Measurements from ENCODE around the gene NCMAP.

NCMAP gene

DNA sequence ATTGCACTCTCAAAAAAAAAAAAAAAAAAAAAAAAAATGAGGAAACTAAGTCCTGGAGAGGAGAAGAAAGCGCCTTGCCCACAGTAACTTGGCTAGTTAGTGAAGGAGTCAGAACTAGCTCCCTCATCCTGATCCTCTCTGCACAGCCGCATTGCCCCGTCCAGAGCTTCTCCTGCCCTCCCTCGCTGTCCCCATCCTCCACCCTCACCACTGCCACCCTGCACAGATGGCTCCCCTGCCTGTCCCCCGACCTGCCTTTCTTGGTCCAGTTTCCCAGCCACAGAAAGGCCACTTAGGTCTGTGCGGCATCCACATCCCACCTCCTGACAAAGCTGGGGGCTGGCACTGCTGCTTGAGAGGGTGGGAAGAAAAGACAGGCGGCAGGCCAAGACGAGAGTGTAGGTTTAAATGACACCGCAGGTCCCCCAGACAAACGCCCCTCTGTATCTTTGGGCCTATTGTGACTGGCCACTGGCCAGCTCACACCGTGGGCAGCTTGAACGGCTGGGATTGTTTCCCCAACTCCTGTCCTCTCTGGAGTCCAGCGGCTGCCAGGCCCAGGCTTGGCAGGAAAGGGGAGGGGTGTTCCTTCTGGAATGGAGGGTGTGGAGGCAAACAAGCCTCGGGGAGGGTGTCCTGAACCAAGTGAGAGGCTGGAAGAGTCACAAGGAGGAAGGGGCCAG lies 20.2 kb downstream of the NCMAP start:
- Mint-ChIP-seq H3K4me1 (peaks cover 10% of the 10 kb centered on the region), H3K9me3 (no peaks in the 10 kb centered on the region), H3K36me3 (no peaks in the 10 kb centered on the region), H3K27ac (no peak overlapping the region), H3K4me3 (no peak overlapping the region)
- DNase-seq (ENCODE audit: low spot score in 2 of 2) (no peak), ATAC-seq (no peak)

DNA sequence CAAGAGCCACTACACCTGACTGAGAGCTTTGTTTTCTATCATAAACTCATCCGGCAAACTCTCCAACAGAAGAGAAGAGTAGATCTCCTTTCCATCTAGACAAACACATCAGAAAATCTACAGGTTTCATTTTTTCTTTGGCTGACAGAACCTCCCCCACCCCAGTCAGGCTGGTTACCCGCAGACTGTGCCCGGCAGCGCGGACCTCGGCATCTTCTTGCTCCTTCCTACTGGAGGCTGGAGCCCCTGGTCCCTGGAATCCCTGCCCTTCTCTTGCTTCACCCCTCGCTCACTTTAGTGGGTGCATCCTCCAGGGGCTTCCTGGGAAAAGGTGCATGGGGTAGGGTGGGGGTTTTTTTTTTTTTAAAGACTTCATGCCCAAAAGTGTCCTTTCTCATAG lies 23.0 kb downstream of the NCMAP start:
- no peaks in the 10 kb centered on the region for H3K9me3 Mint-ChIP-seq
- H3K4me1 Mint-ChIP-seq = no peaks in the 10 kb centered on the region
- H3K27ac Mint-ChIP-seq = no peak overlapping the region
- no peaks in the 10 kb centered on the region for H3K36me3 Mint-ChIP-seq
- DNase-seq (ENCODE audit: low spot score in 2 of 2) = no peak
- no peak overlapping the region for H3K4me3 Mint-ChIP-seq
- no peak for ATAC-seq

DNA sequence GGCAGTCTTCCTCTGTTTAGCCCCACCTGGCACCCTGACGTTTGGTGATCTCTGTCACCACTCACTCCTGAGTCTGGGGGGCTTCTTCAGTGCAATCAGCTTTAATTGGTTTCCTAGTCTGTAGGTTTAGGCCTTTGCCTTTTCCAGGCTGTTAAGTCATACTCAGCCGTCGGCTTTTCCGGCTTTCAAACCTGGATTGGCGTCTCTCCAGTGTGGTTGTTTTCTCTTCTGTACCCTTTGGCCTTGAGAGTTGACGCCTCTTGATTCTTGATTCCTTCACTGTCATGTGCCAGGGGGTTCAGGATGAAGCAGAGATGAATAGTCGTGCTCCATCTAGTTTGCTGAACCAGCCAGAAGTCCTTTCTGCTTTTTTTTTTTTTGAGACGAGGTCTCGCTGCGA lies 24.9 kb downstream of the NCMAP start:
- no peak for ATAC-seq
- Mint-ChIP-seq H3K4me3 (no peak overlapping the region), H3K4me1 (no peaks in the 10 kb centered on the region), H3K27ac (no peak overlapping the region), H3K36me3 (no peaks in the 10 kb centered on the region), H3K9me3 (no peaks in the 10 kb centered on the region)
- DNase-seq (ENCODE audit: low spot score in 2 of 2) = no peak

DNA sequence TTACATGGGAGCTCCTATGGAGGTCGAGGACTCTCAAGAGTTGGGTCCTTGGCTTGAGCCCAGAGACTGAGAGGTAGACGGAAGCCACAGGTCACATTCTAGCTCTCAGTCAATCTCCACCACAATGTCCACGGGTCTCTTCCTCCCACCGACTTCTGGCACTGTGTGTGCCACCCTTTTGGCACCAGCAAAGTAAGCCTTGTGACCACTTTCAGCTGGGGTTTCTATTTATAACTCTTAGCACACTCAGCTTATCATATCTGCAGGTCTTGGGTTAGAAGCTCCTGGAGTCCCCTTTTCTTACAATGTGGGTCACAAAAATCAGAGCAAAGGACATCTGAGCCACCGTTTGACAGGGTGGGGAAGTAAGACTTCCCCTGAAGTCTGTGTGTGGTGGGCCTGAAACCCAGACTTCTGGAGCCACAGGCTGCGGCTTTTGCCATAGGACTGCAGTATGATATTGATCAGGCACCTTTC lies 28.3 kb downstream of the NCMAP start:
- no peaks in the 10 kb centered on the region for H3K9me3 Mint-ChIP-seq
- ATAC-seq = peak; percentile 24
- no peaks in the 10 kb centered on the region for H3K36me3 Mint-ChIP-seq
- no peak overlapping the region for H3K27ac Mint-ChIP-seq
- DNase-seq (ENCODE audit: low spot score in 2 of 2) = no peak
- H3K4me1 Mint-ChIP-seq = no peaks in the 10 kb centered on the region
- H3K4me3 Mint-ChIP-seq = no peak overlapping the region

DNA sequence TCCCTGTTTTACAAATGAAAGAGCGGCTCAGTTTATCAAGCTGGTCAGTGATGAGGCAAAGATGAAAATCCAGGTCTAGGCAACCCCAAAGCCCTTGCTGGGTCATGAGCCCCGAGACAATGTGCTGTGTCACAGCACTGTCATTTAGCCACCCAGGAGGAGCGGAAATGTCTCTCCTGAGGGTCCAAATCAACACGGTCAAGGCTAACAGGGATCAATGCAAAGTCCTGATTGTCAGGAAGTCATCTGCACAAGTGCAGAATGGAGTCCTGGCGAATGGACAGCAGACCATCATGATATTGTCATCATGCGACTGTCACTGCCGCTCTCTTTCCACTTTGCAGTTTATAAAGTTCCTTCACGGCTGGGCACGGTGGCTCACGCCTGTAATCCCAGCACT lies 30.2 kb downstream of the NCMAP start:
- Mint-ChIP-seq H3K4me3 (no peak overlapping the region), H3K36me3 (no peaks in the 10 kb centered on the region), H3K27ac (no peak overlapping the region), H3K9me3 (no peaks in the 10 kb centered on the region), H3K4me1 (no peaks in the 10 kb centered on the region)
- ATAC-seq (no peak), DNase-seq (ENCODE audit: low spot score in 2 of 2) (no peak)

DNA sequence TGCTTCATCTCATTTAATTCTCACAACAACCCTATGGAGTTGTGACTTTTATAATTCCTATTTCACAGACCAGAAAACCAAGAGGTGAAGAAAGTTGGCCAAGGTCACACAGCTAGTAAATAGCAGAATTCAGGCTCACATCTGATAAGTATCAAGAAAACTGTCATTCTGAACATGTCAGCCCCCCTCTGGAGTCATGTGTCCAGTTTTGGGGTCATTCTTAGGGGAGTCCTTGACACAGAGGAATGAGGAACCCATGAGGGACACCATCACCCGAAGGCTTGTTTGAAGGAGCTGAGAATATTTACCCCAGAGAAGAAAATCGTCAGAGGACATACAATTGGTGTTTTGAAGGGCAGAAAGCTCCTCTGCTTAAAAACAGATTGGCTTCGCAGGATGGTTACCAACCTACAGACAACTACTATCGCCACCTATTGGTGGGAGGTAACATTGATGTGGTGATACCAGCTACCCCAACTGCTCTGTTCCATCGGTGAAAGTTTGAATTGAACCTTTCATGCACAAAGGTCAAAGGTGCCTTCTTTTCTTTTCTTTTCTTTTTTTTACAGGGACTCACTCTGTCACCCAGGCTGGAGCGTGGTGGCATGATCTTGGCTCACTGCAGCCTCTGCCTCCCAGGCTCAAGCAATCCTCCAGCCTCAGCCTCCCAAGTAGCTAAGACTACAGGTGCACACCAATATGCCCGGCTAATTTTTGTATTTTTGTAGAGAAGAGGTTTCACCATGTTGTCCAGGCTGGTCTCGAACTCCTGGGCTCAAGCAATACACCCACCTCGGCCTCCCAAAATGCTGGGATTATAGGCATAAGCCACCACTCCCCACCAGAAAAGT lies 31.3 kb downstream of the NCMAP start:
- DNase-seq (ENCODE audit: low spot score in 2 of 2) (peak; percentile 30 to 65), ATAC-seq (peak; percentile 89)
- H3K4me3 Mint-ChIP-seq = no peak overlapping the region
- H3K9me3 Mint-ChIP-seq = no peaks in the 10 kb centered on the region
- no peak overlapping the region for H3K27ac Mint-ChIP-seq
- H3K4me1 Mint-ChIP-seq = no peaks in the 10 kb centered on the region
- no peaks in the 10 kb centered on the region for H3K36me3 Mint-ChIP-seq

DNA sequence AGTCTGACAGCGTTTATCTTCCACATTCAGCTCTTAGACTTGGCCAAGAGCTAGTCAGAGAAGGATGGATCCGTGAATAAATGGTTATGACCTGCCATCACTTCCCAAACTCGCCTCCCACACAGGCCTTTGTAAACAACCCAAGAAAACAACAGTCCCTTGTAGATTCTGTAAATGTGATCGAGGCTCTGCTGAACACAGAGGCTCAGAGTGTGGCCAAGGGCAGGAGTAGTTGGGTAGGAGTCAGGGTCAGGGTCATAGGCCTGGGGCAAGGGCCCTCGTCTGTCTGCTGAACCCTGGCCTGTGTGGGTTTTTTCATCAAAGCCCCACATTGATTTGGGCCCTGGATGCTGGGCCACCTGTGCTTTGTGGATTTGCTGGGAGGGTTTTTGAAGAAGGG lies 32.7 kb downstream of the NCMAP start:
- no peaks in the 10 kb centered on the region for H3K36me3 Mint-ChIP-seq
- no peak overlapping the region for H3K4me3 Mint-ChIP-seq
- ATAC-seq = no peak
- no peaks in the 10 kb centered on the region for H3K9me3 Mint-ChIP-seq
- no peaks in the 10 kb centered on the region for H3K4me1 Mint-ChIP-seq
- no peak overlapping the region for H3K27ac Mint-ChIP-seq
- no peak for DNase-seq (ENCODE audit: low spot score in 2 of 2)

DNA sequence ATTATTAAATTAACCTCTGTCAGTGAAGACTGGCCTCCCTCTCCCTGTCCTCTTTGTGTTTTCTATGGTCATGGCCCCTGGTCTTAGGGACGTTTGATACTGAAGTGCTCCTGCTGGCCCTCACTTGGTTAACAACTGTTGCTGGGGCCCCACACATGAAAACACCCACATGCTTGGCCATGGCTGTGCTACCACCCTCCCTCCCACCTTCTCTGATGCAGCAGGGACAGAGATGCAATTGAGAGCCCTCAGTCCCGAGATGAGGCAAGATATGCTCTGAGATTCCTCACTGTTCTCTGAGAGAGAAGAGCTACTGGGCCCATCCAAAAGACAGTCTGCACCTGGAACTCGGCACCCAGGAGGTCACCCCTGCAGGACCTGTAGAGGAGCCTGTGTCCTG lies 33.3 kb downstream of the NCMAP start:
- Mint-ChIP-seq H3K27ac (no peak overlapping the region), H3K36me3 (no peaks in the 10 kb centered on the region), H3K4me1 (no peaks in the 10 kb centered on the region), H3K9me3 (no peaks in the 10 kb centered on the region), H3K4me3 (no peak overlapping the region)
- ATAC-seq (no peak), DNase-seq (ENCODE audit: low spot score in 2 of 2) (no peak)

DNA sequence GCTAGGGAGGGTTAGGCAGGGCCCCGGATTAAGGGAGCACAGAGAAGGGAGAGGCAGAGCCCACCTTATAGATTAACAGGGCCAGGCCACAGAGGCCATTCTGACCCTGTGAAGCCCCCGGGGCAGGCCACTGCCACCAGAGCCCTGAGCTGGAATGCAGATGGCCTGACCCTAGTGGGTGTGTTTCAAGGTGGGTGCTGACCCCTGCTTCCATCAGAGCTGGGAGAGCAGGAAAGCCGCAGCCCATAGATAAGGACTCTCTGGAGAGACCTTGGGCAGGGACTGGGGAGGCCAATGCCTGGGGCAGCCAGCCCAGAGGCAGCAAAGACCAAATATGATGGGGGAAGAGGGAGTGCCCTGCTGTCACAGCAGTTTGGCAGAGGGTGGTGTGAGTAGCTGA lies 35.9 kb downstream of the NCMAP start:
- Mint-ChIP-seq H3K36me3 (no peaks in the 10 kb centered on the region), H3K4me3 (no peak overlapping the region), H3K27ac (no peak overlapping the region), H3K4me1 (no peaks in the 10 kb centered on the region), H3K9me3 (no peaks in the 10 kb centered on the region)
- DNase-seq (ENCODE audit: low spot score in 2 of 2) (no peak), ATAC-seq (no peak)

DNA sequence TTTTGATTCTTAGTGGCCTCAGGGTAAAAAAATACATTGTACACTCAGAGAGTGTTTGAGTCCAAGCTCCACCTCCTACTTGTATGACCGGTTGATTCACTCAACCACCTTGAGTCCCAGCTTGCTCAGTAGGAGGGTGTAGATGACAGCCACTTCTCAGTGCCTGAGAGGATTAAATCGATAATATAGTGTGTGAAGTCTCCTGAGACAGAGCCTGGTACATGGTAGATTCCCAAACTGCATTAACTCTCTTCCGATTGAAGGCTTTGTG lies 38.4 kb downstream of the NCMAP start:
- Mint-ChIP-seq H3K27ac (no peak overlapping the region), H3K9me3 (no peaks in the 10 kb centered on the region), H3K36me3 (no peaks in the 10 kb centered on the region), H3K4me1 (no peaks in the 10 kb centered on the region), H3K4me3 (no peak overlapping the region)
- no peak for ATAC-seq
- no peak for DNase-seq (ENCODE audit: low spot score in 2 of 2)

DNA sequence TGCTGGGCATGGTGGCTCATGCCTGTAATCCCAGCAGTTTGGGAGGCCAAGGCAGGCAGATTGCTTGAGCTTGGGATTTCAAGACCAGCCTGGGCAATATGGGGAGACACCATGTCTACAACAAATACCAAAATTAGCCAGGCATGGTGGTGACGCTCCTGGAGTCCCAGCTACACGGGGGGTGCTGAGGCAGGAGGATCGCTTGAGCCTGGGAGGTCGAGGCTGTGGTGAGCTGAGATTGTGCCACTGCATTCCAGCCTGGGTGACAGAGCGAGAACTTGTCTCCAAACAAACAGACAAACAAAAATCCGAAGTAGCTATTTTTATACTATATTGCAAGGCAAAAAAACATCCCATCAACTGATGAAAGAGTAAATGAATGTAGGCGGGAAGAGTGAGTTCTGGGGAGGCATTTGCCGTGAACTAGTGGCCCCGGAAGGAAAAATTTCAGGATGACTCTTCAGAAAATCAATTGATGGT lies 40.6 kb downstream of the NCMAP start:
- no peak for ATAC-seq
- H3K27ac Mint-ChIP-seq = no peak overlapping the region

DNA sequence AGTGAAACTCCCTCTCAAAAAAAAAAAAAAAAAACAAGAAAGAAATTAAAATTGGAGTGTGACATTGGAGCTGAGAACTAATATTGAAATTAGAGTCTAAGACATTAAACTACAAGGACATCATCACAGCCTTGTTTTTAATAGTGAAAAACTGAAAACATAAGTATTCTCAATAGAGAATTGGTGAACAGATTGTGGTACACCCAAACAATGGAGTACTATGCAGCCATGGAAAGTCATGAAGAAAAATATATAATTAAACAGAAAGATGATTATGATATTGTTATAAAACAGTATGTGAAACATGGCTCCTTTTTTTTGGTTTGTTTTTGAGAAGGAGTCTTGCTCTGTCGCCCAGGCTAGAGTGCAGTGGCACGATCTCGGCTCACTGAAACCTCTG lies 43.4 kb downstream of the NCMAP start:
- H3K27ac Mint-ChIP-seq = no peak overlapping the region
- H3K9me3 Mint-ChIP-seq = no peaks in the 10 kb centered on the region
- H3K4me1 Mint-ChIP-seq = no peaks in the 10 kb centered on the region
- no peaks in the 10 kb centered on the region for H3K36me3 Mint-ChIP-seq
- no peak for ATAC-seq
- H3K4me3 Mint-ChIP-seq = no peak overlapping the region
- DNase-seq (ENCODE audit: low spot score in 2 of 2) = no peak

More for the DNA sequence above, 40.6 kb downstream of the NCMAP start:
- no peak for DNase-seq (ENCODE audit: low spot score in 2 of 2)
- Mint-ChIP-seq H3K4me1 (no peaks in the 10 kb centered on the region), H3K36me3 (no peaks in the 10 kb centered on the region), H3K4me3 (no peak overlapping the region), H3K9me3 (no peaks in the 10 kb centered on the region)

DNA sequence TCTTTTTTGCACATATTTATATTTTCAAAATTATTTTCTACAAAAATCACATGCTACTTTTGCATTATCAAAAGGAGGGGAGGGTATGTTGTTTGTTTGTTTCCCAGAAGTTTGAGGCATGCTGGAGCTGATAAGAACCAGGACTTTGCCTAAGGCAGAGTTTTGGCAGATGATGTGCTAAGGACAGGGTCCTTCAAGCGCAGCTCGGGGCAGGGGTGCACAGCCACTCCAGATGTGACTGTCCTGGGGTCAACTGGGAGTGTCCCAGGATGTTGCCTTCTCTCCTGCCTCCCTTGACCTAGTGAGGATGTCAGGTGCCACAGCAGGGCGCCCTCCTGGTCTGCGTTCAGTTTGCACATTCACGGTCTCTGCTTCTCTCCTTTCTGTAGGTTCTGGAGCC lies 44.7 kb downstream of the NCMAP start:
- DNase-seq (ENCODE audit: low spot score in 2 of 2) (no peak), ATAC-seq (no peak)
- Mint-ChIP-seq H3K27ac (no peak overlapping the region), H3K4me3 (no peak overlapping the region), H3K36me3 (no peaks in the 10 kb centered on the region), H3K4me1 (no peaks in the 10 kb centered on the region), H3K9me3 (no peaks in the 10 kb centered on the region)

DNA sequence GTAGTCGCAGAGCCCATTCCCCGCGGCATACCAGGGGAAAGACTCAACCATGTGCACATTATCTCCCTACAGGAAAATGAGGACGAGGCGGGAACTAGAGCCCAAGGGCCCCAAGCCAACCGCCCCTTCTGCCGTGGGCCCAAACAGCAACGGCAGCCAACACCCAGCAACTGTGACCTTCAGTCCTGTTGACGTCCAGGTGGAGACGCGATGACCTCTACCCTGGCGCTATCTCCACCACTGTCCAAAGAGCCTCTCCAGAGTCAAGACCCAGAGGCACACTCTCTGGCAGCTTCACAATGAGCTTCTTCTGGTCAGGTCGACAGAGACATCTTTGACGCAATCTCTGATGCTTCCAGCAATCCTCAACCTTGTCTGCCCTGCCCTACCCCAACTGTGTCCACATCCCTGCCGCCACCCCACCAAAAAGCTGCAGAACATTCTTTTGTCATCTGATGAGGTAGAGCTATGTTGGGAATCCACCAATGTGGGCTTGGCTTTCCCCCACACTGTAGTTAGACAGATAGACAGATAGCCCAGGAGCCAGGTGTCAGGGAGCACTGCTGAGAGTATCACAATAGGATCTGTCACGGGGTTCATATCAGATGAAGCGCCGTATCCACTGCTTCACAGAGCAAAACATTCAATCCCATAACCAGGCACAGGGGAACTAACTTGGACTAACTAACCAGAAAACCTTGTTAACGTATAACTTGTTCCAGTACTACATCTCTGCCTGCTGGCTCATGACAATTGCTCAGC lies 49.8 kb downstream of the NCMAP start:
- DNase-seq (ENCODE audit: low spot score in 2 of 2) (no peak), ATAC-seq (no peak)
- no peak overlapping the region for H3K27ac Mint-ChIP-seq
- no peaks in the 10 kb centered on the region for H3K36me3 Mint-ChIP-seq
- no peaks in the 10 kb centered on the region for H3K9me3 Mint-ChIP-seq
- no peaks in the 10 kb centered on the region for H3K4me1 Mint-ChIP-seq
- H3K4me3 Mint-ChIP-seq = no peak overlapping the region

DNA sequence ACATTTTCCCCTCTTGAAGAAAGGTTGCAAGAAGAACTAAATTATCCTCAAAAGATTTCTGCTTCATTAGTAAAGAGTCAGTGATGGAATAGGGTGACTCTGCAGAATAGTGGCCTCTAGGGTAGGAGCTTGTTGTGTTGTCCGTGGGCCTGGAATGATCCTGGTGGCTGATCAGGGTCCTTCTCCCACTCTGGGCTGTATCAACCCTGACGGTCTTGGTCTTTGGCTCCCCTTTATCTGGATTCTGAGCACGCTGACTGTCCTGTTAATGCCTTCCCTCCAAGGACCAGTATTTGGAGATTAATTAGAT lies 50.4 kb downstream of the NCMAP start:
- Mint-ChIP-seq H3K9me3 (no peaks in the 10 kb centered on the region), H3K27ac (no peak overlapping the region), H3K4me1 (no peaks in the 10 kb centered on the region), H3K4me3 (no peak overlapping the region), H3K36me3 (no peaks in the 10 kb centered on the region)
- ATAC-seq = no peak
- DNase-seq (ENCODE audit: low spot score in 2 of 2) = no peak

DNA sequence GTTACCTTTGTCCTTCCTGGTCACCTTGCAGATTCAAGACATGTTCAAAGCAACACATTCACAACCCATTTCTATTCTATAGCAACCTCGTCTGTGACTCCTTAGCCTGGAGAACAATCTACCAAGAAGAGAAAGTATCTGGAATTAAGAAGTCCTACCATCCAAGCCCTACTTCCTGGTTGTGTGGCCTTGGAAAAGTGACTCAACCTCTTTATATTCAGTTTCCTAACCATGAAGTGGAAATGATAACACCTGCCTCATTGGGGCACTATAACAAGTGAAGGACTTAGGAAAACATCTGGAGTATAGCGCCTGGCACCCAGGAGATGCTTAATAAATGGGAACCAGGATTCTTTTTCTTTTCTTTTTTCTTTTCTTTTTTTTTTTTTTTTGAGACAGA lies 50.7 kb downstream of the NCMAP start:
- Mint-ChIP-seq H3K4me3 (no peak overlapping the region), H3K4me1 (no peaks in the 10 kb centered on the region), H3K36me3 (no peaks in the 10 kb centered on the region), H3K27ac (no peak overlapping the region), H3K9me3 (no peaks in the 10 kb centered on the region)
- no peak for DNase-seq (ENCODE audit: low spot score in 2 of 2)
- no peak for ATAC-seq
